Hepatocyte (in vitro differentiated cells): ENCODE data around the gene TSPAN4.

Experiments used
- CTCF ChIP-seq: fragments of 200-600 bp; sonication (generic); IDR thresholded peaks from 2 replicates; pipeline ENCODE4 v1.5.1; 2016; ENCODE audit warnings: antibody characterized with exemption, mild to moderate bottlenecking; ENCODE audit not compliant: poor library complexity
- EZH2 ChIP-seq: fragments of 200-600 bp; sonication (generic); IDR thresholded peaks from 2 replicates; pipeline ENCODE4 v1.6.1; 2016; ENCODE audit warnings: antibody characterized with exemption, mild to moderate bottlenecking, borderline replicate concordance

GRCh38 chr11:849104-849824 is 6.6 kb downstream of the TSPAN4 start:
- no peak for TF ChIP-seq CTCF
- TF ChIP-seq EZH2: no peak
